SW 1271 (cell line): Measurements from ENCODE around the gene PRSS23.
"Not testable (repeated sequence)": the region's sequence is repeated elsewhere in the genome, so short reads cannot be mapped to it uniquely, and the experiment has no call there.

Experiments
- DNase-seq, 2 experiments: peaks; one replicate each; lab custom pipeline; 2025; lab: John Stamatoyannopoulos, UW

PRSS23 gene

GRCh38 chr11:86800076-86800959 lies at the start of gene PRSS23:
Gene PRSS23 (plus strand): TSS chr11:86800542. CDS start chr11:86807644, 7,102 bp downstream.
- peak in 1 of 2 experiments; percentile 67 for DNase-seq

GRCh38 chr11:86753459-86753858 lies 46.9 kb upstream of the PRSS23 start:
- DNase-seq = no peak

- no peak for DNase-seq
Measured at GRCh38 chr11:86755146-86755545, 45.2 kb upstream of the PRSS23 start.

GRCh38 chr11:86758171-86758570 lies 42.2 kb upstream of the PRSS23 start:
- no peak for DNase-seq

GRCh38 chr11:86760577-86760976 lies 39.8 kb upstream of the PRSS23 start:
- DNase-seq = no peak

GRCh38 chr11:86761978-86762377 lies 38.4 kb upstream of the PRSS23 start:
- no peak for DNase-seq

GRCh38 chr11:86765203-86765602 lies 35.1 kb upstream of the PRSS23 start:
- DNase-seq = no peak

GRCh38 chr11:86765878-86766277 lies 34.5 kb upstream of the PRSS23 start:
- DNase-seq = no peak

GRCh38 chr11:86769219-86769618 lies 31.1 kb upstream of the PRSS23 start:
- DNase-seq = no peak

- DNase-seq = not testable (repeated sequence)
Measured at GRCh38 chr11:86770473-86771027, 29.8 kb upstream of the PRSS23 start.

GRCh38 chr11:86772999-86773398 lies 27.3 kb upstream of the PRSS23 start:
- DNase-seq = no peak

- no peak for DNase-seq
Measured at GRCh38 chr11:86773513-86774252, 26.7 kb upstream of the PRSS23 start.

GRCh38 chr11:86774417-86774816 lies 25.9 kb upstream of the PRSS23 start:
- no peak for DNase-seq

GRCh38 chr11:86775361-86775760 lies 25.0 kb upstream of the PRSS23 start:
- no peak for DNase-seq

GRCh38 chr11:86781546-86781945 lies 18.8 kb upstream of the PRSS23 start:
- no peak for DNase-seq

- no peak for DNase-seq
Measured at GRCh38 chr11:86782742-86783141, 17.6 kb upstream of the PRSS23 start.

- DNase-seq = no peak
Measured at GRCh38 chr11:86783661-86784060, 16.7 kb upstream of the PRSS23 start.

GRCh38 chr11:86784241-86784681 lies 16.1 kb upstream of the PRSS23 start:
- DNase-seq = no peak

GRCh38 chr11:86785576-86785975 lies 14.8 kb upstream of the PRSS23 start:
- DNase-seq = no peak

GRCh38 chr11:86787018-86787536 lies 13.3 kb upstream of the PRSS23 start:
- no peak for DNase-seq

- no peak for DNase-seq
Measured at GRCh38 chr11:86787656-86788055, 12.7 kb upstream of the PRSS23 start.

- no peak for DNase-seq
Measured at GRCh38 chr11:86790195-86790725, 10.1 kb upstream of the PRSS23 start.
